Right lobe of liver (tissue), 4 donors: Measurements from ENCODE around the gene ITPR3.

ENCODE experiments used
- POLR2A ChIP-seq: fragments of 450-650 bp; IDR thresholded peaks from one replicate; pipeline ENCODE4 v1.6.1; 2017; ENCODE audit warnings: antibody characterized with exemption, mild to moderate bottlenecking
- TF ChIP-seq, protein P1 (sequence below), 4 donors: fragments of 200-600 bp in 3 of 4; fragments of 450-650 bp in 1 of 4; IDR thresholded peaks; one replicate each; pipeline versions ENCODE4 v1.5.1 to v1.8.0; 2016 to 2022; ENCODE audit warnings: antibody characterized with exemption in 4 of 4, mild to moderate bottlenecking in 2 of 4
- donor health status: DM: no; HTN: no; CAD: no.
- donor health status: DM: no; HTN: no; CAD: no.
- donor health status: DM: no; HTN: yes; CAD: no.

DNA sequence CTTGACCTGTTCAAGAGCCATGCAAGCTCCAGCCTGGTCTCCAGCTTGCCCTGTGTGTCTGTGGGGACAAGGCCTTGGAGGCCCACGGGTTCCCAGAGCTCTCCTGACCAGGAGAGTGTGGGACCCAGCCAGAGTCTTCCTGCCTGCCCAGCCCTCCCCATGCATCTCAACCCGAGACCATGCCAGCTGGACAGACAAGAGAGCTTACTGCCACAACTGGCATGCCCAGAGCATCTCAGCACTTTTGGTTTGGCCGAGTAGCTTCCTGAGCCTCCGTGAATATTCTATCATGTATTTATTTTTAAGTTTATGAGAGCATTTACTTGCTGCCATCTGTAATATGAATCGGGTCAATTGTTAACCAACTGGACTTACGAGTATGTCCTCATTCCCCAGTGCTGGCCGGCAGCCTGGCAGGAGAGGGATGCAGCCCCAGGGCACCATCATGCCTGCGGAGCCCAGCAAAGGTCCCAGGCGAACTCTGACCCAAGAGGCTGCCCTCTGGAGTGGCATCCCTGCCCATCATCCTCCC, 110.7 kb downstream of the ITPR3 start:
- TF ChIP-seq, protein P1, sequence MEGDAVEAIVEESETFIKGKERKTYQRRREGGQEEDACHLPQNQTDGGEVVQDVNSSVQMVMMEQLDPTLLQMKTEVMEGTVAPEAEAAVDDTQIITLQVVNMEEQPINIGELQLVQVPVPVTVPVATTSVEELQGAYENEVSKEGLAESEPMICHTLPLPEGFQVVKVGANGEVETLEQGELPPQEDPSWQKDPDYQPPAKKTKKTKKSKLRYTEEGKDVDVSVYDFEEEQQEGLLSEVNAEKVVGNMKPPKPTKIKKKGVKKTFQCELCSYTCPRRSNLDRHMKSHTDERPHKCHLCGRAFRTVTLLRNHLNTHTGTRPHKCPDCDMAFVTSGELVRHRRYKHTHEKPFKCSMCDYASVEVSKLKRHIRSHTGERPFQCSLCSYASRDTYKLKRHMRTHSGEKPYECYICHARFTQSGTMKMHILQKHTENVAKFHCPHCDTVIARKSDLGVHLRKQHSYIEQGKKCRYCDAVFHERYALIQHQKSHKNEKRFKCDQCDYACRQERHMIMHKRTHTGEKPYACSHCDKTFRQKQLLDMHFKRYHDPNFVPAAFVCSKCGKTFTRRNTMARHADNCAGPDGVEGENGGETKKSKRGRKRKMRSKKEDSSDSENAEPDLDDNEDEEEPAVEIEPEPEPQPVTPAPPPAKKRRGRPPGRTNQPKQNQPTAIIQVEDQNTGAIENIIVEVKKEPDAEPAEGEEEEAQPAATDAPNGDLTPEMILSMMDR (IDR thresholded peaks at IDR 0.05), result no peak
- TF ChIP-seq POLR2A, result no peak
